ENCODE data around the gene CYSLTR2.

DNA sequence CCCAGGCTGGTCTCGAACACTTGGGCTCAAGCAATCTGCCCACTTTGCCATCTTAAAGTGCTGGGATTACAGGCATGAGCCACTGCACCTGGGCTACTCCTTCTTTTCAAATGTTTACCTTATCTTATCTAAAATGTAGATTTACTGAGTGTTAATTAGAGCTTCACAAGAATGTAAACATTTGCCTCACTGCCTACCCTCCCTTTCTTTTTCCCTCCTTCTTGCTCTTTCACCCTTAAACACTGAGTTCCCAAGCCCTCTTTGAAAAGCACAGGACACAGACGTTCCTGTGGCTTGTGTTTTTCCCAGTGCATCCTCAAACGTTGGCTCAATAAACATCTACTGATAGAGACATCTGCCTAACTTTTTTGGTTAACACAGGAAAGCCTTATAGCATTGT lies 32.7 kb upstream of the CYSLTR2 start:
- TF ChIP-seq, protein P1, sequence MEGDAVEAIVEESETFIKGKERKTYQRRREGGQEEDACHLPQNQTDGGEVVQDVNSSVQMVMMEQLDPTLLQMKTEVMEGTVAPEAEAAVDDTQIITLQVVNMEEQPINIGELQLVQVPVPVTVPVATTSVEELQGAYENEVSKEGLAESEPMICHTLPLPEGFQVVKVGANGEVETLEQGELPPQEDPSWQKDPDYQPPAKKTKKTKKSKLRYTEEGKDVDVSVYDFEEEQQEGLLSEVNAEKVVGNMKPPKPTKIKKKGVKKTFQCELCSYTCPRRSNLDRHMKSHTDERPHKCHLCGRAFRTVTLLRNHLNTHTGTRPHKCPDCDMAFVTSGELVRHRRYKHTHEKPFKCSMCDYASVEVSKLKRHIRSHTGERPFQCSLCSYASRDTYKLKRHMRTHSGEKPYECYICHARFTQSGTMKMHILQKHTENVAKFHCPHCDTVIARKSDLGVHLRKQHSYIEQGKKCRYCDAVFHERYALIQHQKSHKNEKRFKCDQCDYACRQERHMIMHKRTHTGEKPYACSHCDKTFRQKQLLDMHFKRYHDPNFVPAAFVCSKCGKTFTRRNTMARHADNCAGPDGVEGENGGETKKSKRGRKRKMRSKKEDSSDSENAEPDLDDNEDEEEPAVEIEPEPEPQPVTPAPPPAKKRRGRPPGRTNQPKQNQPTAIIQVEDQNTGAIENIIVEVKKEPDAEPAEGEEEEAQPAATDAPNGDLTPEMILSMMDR (IDR thresholded peaks at IDR 0.05): no peak
- no peak for TF ChIP-seq POLR2A (IDR thresholded peaks at IDR 0.05)
